ENCODE results near the gene HEATR5A. TPM values are rescaled to one million over a fixed set of nuclear protein-coding genes. Genes with fewer than 3 reads are reported as not detected.

HEATR5A gene
- total and polyA plus RNA-seq, 2 of the 13 experiments (the other 11 are each of a cell fraction or from before 2014, with no cell fraction given) = 36.4 to 105 TPM

GRCh38 chr14:31420319-31421111, at the start of gene HEATR5A (continued):
- TF ChIP-seq, protein P1, sequence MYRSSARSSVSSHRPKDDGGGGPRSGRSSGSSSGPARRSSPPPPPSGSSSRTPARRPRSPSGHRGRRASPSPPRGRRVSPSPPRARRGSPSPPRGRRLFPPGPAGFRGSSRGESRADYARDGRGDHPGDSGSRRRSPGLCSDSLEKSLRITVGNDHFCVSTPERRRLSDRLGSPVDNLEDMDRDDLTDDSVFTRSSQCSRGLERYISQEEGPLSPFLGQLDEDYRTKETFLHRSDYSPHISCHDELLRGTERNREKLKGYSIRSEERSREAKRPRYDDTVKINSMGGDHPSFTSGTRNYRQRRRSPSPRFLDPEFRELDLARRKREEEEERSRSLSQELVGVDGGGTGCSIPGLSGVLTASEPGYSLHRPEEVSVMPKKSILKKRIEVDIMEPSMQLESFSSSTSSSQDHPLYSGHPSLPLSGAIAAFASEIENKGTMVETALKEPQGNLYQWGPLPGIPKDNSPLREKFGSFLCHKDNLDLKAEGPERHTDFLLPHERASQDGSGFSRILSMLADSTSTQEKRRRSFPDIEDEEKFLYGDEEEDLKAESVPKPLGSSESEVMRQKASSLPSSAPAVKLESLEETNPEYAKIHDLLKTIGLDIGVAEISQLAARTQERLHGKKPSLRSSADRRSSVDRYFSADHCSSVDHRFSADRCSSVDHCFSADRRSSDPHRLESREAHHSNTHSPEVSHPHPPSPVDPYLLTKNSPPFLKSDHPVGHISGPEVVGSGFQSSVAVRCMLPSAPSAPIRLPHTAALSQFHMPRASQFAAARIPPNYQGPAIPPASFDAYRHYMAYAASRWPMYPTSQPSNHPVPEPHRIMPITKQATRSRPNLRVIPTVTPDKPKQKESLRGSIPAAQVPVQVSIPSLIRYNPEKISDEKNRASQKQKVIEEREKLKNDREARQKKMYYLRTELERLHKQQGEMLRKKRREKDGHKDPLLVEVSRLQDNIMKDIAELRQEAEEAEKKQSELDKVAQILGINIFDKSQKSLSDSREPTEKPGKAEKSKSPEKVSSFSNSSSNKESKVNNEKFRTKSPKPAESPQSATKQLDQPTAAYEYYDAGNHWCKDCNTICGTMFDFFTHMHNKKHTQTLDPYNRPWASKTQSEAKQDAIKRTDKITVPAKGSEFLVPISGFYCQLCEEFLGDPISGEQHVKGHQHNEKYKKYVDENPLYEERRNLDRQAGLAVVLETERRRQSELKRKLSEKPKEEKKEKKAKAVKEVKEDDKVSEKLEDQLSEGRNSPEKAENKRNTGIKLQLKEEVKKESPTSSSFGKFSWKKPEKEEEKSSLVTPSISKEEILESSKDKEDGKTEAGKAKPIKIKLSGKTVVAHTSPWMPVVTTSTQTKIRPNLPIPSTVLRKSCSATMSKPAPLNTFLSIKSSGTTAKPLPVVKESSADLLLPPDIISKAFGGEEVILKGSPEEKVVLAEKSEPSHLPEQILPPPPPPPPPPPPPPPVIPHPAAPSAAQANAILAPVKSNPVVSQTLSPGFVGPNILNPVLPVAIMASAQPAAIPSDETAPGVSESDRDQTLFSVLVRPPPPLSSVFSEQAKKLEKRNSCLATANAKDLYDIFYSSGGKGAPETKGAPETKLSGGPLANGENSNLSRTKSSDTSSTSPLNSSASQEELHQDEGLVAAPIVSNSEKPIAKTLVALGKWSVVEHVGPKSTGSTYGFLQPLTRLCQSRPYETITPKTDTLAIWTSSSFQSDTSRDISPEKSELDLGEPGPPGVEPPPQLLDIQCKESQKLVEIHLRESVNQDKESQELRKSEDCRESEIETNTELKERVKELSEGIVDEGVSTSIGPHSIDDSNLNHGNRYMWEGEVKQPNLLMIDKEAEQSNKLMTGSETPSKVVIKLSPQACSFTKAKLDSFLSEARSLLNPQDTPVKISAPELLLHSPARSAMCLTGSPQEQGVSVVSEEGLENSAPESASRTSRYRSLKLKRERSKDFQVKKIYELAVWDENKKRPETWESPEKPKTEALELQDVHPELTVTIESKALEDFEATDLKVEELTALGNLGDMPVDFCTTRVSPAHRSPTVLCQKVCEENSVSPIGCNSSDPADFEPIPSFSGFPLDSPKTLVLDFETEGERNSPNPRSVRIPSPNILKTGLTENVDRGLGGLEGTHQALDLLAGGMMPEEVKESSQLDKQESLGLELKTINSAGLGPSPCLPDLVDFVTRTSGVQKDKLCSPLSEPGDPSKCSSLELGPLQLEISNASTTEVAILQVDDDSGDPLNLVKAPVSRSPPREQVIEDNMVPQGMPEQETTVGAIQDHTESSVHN (CRISPR knock-in tag; IDR thresholded peaks at IDR 0.05) = peak; percentile 97; the same call in 1 of the 2 replicates
- TF ChIP-seq ZBTB33 (CRISPR knock-in tag; IDR thresholded peaks at IDR 0.05) = peak; percentile 42
- TF ChIP-seq, protein P2, sequence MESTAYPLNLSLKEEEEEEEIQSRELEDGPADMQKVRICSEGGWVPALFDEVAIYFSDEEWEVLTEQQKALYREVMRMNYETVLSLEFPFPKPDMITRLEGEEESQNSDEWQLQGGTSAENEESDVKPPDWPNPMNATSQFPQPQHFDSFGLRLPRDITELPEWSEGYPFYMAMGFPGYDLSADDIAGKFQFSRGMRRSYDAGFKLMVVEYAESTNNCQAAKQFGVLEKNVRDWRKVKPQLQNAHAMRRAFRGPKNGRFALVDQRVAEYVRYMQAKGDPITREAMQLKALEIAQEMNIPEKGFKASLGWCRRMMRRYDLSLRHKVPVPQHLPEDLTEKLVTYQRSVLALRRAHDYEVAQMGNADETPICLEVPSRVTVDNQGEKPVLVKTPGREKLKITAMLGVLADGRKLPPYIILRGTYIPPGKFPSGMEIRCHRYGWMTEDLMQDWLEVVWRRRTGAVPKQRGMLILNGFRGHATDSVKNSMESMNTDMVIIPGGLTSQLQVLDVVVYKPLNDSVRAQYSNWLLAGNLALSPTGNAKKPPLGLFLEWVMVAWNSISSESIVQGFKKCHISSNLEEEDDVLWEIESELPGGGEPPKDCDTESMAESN (CRISPR knock-in tag; conservative IDR thresholded peaks at IDR 0.05) = peak; percentile 99
- TF ChIP-seq SP2 (CRISPR knock-in tag; IDR thresholded peaks at IDR 0.05) = peak; percentile 81
- peak; percentile 96 for TF ChIP-seq ERF (CRISPR knock-in tag; IDR thresholded peaks at IDR 0.05)
- no peak for TF ChIP-seq SYNCRIP (IDR thresholded peaks at IDR 0.05; ENCODE audit: insufficient read depth, low read depth, low read length)
- TF ChIP-seq ZNF644 (CRISPR knock-in tag; IDR thresholded peaks at IDR 0.05; ENCODE audit: low read depth) = peak; percentile 50; the same call in 1 of the 2 replicates
- TF ChIP-seq FOXC1 (CRISPR knock-in tag; IDR thresholded peaks at IDR 0.05; ENCODE audit: borderline replicate concordance) = peak; percentile 100
- TF ChIP-seq MXD3 (CRISPR knock-in tag; IDR thresholded peaks at IDR 0.05) = peak; percentile 99
- TF ChIP-seq NR2F1 (CRISPR knock-in tag; IDR thresholded peaks at IDR 0.05) = peak in 1 of 2 experiments; percentile 79; a peak in 2 of 4 replicates
- peak; percentile 92 for TF ChIP-seq KDM1A (CRISPR knock-in tag; IDR thresholded peaks at IDR 0.05)
- peak; percentile 81 for TF ChIP-seq NFKBIZ (CRISPR knock-in tag; IDR thresholded peaks at IDR 0.05)
- no peak; the same call in 1 of the 2 replicates for TF ChIP-seq ZNF253 (CRISPR knock-in tag; IDR thresholded peaks at IDR 0.05; ENCODE audit: borderline replicate concordance)
- peak; percentile 100 for TF ChIP-seq ARHGAP35 (CRISPR knock-in tag; IDR thresholded peaks at IDR 0.05; ENCODE audit: borderline replicate concordance)
- TF ChIP-seq HDAC6 (IDR thresholded peaks at IDR 0.05; ENCODE audit: low read depth, low read length) = no peak; the same call in 1 of the 2 replicates
- peak; percentile 74 for TF ChIP-seq RAD21 (CRISPR knock-in tag; IDR thresholded peaks at IDR 0.05)
